Transverse colon (tissue), 4 donors: ENCODE measurements around the gene FMNL1.

ENCODE experiments used
- POLR2A ChIP-seq: fragments of 450-650 bp; IDR thresholded peaks from one replicate; pipeline ENCODE4 v1.6.1; 2016; ENCODE audit warnings: antibody characterized with exemption, mild to moderate bottlenecking, moderate library complexity
- POLR2AphosphoS5 ChIP-seq, 3 donors: sonication (generic); formaldehyde crosslinking; IDR thresholded peaks; one replicate each; pipeline ENCODE4 v1.6.1; 2016; ENCODE audit warnings: antibody characterized with exemption in 3 of 3
- TF ChIP-seq, protein P1 (sequence below), 5 experiments: fragments of 200-600 bp in 3 of 5; fragments of 450-650 bp in 2 of 5; sonication (generic) in 3 of 5; IDR thresholded peaks; 1 replicate in 2 of 5; 2 replicates in 3 of 5; pipeline ENCODE4 v1.5.1; 2016 to 2017; ENCODE audit warnings: antibody characterized with exemption in 5 of 5, inconsistent platforms in 3 of 5, mild to moderate bottlenecking in 2 of 5, moderate library complexity in 1 of 5

DNA sequence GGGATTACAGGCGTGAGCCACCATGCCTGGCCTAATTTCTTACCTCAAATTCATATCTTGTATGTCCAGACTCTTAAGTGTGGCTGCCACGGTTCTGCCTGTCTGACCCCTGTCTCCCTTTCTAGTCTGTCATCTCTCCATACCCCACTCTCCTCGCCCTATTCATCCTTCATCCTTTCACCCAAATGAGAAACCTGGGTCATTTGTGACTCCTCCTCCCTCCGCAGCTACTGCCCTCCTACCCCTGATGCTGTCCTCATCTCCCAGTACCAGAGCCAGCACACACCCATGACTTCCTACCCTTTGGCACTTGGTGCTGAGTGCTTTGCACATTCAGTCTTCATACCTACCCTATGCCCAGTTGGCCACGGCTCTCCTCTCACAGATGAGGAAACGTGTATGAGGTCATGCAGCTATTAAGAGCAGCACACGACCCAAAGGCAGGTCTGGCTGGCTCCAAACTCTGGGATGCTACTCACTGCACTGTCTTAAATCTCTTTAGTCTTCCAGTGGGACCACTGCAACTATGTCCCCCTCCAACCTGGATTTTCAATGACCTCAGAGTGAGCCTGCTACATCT, 38.6 kb downstream of the FMNL1 start:
- TF ChIP-seq POLR2AphosphoS5 (IDR thresholded peaks at IDR 0.05) = no peak
- TF ChIP-seq, protein P1, sequence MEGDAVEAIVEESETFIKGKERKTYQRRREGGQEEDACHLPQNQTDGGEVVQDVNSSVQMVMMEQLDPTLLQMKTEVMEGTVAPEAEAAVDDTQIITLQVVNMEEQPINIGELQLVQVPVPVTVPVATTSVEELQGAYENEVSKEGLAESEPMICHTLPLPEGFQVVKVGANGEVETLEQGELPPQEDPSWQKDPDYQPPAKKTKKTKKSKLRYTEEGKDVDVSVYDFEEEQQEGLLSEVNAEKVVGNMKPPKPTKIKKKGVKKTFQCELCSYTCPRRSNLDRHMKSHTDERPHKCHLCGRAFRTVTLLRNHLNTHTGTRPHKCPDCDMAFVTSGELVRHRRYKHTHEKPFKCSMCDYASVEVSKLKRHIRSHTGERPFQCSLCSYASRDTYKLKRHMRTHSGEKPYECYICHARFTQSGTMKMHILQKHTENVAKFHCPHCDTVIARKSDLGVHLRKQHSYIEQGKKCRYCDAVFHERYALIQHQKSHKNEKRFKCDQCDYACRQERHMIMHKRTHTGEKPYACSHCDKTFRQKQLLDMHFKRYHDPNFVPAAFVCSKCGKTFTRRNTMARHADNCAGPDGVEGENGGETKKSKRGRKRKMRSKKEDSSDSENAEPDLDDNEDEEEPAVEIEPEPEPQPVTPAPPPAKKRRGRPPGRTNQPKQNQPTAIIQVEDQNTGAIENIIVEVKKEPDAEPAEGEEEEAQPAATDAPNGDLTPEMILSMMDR (IDR thresholded peaks at IDR 0.05) = no peak
- TF ChIP-seq POLR2A = no peak
